Activated naive CD4-positive, alpha-beta T cell treated with Interleukin-2 at 50 U/mL for 16 hours (primary cell): Measurements from ENCODE around the gene RIC8B.

Source experiments
- DNase-seq: peaks from one replicate; pipeline ENCODE4 v3.0.0-alpha.2; 2020

Gene RIC8B, protein sequence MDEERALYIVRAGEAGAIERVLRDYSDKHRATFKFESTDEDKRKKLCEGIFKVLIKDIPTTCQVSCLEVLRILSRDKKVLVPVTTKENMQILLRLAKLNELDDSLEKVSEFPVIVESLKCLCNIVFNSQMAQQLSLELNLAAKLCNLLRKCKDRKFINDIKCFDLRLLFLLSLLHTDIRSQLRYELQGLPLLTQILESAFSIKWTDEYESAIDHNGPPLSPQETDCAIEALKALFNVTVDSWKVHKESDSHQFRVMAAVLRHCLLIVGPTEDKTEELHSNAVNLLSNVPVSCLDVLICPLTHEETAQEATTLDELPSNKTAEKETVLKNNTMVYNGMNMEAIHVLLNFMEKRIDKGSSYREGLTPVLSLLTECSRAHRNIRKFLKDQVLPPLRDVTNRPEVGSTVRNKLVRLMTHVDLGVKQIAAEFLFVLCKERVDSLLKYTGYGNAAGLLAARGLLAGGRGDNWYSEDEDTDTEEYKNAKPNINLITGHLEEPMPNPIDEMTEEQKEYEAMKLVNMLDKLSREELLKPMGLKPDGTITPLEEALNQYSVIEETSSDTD

DNA sequence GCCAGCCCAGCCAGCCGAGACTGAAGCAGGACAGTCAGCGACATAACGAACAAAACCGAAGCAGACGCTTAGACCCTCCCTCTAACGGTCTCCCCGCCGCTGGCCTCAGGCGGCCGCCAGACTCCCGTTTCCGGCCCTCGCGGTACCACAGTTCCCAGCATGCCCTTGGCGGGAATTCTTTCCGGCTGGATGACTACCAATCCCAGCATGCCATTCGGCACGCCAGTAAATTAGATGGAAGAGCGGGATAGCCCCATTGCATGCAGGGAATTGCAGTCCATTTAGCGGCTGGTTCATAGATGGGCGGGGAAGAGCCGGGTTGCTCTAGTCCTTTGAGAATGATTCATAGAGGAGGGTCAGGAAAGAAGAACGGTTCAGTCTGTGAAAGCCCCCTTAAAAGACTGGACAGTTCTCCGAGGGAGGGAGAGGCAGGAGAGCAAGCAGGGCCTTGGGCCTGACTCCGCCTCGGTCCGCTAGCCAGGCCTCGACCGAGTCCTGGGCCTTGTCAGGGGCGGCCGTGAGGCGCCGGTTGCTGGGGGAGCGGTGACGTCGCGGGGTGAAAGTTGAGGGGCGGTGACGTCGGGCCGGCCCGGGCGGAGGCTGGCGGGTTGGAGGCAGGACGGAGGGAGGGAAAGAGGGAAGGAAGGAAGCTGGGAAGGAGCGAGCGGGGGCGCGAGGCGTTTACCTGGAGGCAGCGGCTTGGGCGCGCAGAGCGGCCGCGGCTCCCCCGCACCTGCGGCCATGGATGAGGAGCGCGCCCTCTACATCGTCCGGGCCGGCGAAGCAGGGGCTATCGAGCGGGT, at the start of gene RIC8B:
Gene RIC8B, plus strand, starts transcription at position 678 of the 803 bp plus-strand sequence. Its CDS starts 64 bp downstream, at position 742.
- peak; percentile 82 for DNase-seq

DNA sequence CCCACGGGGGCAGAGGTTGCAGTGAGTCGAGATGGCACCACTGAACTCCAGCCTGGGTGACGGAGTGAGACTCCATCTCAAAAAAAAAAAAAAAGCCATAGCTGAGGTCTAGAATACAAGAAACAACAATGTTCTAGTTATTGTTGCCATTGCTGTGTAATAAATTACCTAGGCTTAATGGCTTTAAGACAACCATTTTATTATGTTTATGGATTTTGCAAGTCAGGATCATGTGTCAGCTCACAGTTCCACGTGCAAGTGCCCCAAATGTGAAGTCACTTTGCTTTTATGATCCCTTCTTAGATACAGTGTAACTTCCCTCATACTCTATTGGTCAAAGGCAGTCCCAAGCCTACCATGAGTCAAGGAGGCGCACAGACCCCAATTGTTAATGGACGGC, 49.5 kb upstream of the RIC8B start:
- DNase-seq: no peak

DNA sequence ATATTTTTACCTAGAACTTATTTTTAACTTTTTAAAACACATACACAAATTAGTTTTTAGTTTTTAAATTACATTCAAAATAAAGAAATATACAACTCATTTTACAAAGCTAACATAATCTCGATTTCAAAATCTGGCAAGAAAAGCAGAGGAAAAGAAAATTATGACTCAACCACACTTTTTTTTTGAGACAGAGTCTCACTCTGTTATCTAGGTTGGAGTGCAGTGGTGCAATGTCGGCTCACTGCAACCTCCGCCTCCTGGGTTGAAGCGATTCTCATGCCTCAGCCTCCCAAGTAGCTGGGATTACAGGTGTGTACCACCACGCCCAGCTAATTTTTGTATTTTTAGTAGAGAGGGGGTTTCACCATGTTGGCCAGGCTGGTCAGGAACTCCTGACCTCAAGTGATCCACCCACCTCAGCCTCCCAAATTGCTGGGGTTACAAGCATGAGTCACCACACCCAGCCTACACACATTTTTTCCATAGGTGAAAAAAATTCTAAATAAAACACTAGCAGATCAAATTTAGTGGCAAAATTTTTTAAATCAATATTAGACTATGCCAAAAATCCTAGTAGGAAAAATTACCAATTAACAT, 47.8 kb upstream of the RIC8B start:
- DNase-seq: peak; percentile 3

DNA sequence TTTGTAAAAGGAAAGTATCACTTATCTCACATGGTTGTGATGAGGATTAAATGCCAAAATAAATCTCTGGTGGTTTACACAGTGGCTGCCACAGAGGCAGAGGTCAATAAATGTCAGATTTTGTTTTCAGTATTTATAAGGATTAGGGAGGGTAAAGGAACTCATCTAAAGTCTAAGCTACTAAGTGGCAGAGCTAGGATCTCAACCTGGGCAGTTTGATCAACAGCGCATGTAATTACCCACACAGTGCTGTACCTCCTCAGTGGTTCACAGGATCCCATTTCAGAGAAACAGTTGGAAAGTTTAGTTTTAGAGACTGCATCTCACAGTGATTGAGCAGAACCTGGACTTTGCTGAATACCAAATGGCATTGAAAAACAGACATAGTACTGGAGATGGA, 44.9 kb upstream of the RIC8B start:
- DNase-seq: no peak

DNA sequence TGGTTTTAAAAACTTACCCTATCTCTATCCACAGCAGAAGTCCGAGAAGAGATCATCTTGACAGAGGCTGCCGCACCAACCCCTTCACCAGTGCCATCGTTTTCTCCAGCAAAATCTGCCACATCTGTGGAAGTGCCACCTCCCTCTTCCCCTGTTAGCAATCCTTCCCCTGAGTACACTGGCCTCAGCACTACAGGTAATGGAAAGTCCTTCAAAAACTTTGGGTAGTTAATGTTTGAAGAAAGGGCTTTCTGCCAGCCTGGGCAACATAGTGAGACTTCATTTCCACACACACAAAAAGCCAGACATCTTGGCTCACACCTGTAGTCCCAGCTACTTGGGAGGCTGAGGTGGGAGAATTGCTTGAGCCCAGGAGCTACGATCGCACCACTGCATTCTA, 41.6 kb upstream of the RIC8B start:
- DNase-seq: no peak

DNA sequence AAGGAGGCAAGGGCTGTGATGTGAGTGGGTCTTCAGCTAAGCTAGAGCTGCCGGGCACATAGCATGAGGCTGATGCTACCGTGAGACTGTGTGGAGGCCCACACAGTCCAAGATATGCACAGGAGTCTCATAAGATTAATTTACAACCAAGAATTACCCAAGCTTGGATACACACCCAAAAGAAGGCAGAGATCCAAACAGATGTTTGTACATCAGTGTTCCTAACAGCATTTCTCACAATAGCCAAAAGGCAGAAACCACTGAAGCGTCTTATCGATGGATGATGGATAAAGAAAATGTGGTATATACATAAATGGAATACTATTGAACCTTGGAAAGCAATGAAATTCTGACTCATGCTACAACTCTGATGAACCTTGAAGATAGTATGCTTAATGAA, 40.8 kb upstream of the RIC8B start:
- no peak for DNase-seq

DNA sequence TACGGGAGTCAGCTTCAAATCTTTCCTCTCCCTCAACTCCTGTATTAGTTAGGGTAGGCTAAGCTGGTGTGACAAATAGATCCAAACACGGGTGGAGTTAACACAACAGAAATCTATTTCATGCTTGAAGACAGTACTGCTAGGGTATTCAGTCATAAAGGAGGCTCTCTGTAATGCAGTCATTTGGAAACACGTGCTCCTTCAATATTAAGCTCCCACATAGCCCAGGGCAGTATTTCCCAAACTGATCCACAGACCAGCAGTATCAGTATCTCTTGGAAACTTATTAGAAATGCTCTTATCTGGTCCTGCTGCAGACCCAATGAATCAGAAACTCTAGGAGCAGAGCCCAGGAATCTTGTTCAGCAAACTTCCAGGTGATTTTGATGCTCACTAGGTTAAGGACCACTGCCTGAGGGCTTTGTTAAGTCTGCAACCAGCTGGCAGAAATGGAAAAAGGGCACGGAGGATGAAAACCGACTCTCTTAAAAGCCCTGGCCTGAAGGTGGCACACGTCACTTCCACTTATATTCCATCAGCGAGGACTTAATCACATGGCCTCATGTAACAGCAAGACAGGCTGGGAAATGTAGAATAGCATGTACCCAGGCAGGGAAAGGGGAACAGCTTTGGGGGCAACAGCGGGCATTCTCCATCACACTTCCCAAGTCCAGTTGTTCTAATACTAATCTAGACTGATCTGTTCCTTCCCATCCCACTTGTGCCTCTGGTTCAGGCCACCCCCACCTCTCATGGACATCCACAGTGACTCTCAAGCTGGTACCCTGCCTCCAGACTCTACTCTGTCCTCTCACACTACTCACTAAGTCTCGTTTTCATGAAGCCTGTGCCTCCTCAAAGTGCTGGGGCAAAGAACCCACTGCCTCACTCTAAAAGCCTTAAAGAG, 38.2 kb upstream of the RIC8B start:
- no peak for DNase-seq

DNA sequence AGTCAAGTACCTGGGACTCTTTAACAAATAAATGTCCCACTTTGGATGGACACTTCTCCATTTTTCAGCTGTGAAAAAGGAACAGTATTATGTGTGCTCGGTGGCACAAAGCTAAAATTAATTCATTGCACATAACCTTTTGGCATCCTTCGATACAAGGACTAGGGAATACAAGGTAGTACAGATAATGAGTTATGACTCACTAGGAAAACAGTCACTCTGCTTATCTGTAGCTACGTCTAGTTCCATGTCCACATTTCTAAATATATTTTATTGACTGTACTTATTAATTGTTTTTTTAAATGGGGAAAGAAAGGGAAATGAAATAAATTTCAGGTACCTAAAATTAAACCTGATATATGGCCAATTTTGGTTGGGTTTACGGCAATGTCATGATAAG, 35.2 kb upstream of the RIC8B start:
- DNase-seq: no peak

DNA sequence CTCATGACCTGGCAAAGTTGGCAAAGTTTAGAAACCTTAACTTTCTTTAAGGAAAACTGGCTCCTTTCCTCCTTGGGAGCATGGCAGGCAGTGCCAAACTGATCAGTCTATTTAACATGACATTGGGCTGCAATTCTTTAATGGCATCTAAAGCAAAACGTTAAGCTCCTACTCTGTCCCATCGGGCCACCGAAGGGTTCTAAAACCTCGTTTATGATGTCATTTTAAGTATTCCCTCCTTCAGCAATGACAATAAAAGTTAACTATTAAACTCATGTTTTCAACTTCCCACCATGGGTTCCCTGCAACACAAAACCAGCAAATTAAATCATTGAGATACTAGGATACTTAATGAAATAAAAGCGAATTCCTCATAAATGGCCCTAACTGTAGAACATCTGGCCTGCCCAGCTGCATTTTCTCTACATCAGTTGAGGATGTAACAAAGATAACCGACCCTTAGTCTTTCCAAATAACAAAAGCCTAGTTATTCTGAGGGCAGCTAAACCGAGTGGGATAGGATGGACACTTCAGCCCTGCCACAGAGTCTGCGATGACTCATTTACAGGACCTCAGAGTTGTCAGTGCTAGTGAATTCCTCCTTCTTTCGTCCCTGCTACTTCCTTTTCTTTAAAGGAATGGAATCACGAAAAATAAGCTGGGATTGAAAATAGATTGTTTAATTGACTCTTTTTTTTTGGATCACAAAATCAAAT, 34.5 kb upstream of the RIC8B start:
- DNase-seq: no peak

DNA sequence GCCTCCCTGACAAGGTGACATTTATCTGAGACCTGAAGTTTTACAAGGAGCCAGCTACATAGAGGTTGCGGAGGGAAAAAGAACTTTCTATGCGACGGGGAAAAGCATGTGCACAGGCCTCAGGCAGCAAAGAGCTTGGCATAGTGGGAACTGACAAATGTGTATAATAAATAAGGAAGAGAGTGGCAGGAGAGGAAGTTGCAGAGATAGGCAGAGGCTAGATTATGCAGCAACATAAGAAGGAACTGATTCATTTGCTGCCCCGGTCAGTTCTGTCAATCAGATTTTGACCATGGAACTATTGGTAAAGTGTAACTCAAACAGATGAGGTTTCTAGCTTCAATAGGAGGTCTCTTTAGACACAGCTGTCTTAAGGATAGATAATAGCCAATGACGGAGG, 33.7 kb upstream of the RIC8B start:
- DNase-seq: no peak

DNA sequence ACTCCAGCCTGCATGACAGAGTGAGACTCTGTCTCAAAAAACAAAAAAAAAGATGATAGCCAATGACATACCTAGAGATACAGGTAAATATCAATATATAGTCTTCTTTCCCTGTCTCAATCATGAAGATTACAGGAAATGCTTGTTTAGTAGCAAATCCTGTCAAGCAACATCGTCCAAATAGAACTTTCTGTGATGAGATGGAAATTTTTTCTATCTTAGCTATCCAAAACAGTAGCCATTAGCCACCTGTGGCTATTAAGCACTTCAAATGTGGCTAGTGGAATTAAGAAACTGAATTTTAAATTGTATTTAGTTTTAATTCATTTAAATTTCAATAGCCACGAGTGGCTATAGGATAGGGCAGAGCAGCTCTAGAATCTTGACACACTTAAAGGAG, 33.2 kb upstream of the RIC8B start:
- DNase-seq: no peak

DNA sequence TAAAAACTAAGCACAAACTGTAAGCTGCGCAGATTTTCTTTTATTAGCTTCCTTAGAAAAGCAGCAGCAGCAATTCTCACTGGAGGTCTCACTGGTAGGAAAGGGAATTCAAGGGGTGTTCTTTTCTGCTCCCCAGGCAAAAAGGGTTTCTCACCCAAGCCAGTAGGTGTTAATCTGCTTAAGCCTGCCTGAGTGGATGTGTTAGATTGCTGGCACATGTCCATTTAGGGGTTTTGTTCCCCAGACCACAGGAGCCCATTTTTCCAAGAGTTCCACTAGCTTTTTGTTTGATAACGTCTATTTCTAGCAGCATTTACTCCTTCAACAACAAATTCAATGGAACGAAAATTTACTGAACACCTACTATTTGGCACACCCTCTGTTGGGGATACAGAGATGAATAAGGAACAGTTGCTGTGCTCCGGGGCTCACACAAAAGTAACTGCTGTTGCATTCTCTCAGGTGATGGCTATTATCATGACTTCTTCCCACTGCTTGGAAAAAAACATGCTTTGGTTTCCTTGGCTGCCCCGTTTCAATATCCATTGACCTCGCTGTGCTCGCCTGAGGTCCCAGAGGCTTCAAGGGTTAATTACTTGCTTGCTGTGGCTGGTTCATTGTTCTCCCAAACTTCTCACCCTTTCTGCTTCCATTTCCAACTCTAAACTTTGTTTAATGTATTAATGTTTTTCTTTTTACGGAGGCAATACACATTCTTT, 31.1 kb upstream of the RIC8B start:
- no peak for DNase-seq

DNA sequence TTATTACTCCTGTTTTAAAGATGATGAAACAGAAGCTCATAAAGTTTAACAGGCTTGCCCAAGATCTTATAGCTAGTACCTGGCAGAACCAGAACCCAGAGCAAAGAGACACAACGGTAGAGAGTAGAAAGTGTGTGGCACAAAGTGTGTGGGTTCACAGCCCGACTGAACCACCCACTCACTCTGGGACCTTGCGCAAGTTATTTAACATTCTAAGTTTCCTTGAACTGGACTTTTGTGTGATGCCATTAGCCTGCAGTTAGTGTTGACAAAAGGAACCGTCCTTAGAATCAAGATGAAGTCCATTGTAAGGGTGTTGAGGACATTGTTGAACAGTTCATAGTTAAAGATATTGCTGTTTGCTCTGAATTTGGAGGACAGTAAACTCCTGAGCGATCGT, 29.9 kb upstream of the RIC8B start:
- DNase-seq: no peak

DNA sequence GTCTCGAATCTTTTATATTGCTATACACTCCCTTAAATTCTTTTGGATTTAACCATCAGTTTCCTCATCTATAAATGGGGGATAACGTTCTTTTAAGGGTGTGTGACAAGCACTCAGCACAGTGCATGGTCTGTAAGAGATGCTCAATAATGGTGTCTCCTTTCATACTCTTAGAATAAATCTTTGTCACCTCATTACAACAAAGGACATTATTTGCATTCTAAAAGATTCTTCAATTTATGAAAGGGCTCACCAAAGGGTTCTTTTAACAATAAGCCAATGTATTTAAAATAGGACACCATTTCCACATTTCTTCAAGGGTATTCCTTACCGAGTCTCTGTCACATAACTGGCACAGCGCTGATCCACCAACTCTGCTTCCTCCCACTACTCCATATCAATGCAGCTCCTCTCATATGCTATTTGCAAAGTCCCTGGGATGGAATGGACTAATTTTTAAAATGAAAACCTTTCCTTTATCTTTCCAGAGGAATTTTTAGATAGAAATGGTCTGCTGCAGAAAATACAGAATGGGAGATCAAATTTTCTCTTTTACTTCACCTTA, 29.2 kb upstream of the RIC8B start:
- no peak for DNase-seq

DNA sequence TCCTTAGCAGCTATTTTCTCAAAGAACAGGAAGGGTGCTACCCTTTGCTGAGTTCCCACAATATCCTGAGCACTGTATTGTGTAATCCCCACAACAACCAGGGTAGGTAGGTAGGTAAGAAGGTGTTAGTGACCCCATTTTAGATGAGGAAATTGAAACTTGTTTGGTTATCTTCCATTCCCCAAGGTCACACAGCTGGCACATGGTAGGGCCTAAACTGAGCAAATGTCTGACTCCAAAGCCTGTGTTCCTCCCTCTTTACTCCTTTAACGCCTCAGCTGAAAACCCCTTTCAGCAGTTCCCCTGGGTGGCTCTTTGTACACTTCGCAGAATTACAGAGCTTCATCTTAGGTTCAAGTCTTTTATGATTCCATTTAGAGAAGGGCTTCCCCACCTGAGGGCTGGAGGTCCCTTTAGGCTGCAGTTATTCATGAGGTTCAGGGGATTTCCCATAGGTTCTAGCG, 26.5 kb upstream of the RIC8B start:
- DNase-seq: no peak

DNA sequence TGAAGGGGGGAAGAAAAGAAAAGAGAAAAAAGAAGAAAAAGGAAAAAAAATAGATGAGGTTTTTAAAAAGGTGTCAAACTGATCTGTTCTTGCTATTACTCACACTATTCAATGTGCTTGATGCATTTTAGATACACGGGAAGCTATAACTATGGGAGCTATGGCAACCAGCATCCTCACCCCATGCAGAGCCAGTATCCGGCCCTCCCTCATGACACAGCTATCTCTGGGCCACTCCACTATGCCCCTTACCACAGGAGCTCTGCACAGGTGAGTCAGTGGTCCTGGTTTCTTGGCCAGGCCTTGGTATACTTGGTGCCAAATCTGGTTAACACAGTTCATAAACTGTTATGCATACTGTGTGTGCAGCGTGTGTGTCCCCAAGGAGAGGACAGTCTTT, 24.0 kb upstream of the RIC8B start:
- DNase-seq: no peak

DNA sequence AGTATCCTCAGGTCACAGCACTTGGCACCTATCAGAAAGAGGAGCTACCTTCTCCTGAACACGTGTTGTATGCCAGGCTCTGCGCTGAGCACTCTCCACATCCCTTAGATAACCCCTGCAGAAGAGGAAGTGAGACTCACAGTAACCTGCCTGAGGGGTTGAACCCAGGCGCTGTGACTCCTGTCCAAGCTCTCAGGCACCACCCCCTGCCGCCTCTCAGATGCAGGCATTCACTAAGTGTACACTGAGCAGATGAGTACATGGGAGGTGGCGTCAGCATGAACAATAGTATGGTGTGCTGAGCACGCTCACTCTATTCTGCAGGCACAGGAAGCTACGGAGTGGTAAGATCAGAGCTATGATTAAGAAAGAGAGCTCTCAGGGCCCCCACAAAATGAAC, 21.0 kb upstream of the RIC8B start:
- DNase-seq: peak; percentile 52

DNA sequence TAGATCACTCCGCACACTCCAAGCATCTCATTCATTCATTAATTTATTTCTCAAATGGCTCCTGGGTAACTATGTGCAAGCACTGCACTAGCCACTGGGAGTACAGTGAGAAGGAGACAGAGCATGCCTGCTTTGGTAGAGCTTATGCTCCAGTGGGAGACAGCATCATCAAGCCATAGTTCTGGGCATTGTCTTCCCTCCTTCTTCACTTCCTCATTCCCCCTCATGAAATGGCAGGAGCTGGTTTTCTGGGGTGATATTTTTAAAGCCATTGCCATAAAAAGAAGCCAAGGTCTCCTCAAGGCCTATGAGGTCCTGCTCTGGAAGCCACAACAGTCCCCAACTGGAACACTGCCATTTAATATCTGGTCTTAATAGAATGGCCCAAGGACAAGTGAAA, 20.2 kb upstream of the RIC8B start:
- no peak for DNase-seq

DNA sequence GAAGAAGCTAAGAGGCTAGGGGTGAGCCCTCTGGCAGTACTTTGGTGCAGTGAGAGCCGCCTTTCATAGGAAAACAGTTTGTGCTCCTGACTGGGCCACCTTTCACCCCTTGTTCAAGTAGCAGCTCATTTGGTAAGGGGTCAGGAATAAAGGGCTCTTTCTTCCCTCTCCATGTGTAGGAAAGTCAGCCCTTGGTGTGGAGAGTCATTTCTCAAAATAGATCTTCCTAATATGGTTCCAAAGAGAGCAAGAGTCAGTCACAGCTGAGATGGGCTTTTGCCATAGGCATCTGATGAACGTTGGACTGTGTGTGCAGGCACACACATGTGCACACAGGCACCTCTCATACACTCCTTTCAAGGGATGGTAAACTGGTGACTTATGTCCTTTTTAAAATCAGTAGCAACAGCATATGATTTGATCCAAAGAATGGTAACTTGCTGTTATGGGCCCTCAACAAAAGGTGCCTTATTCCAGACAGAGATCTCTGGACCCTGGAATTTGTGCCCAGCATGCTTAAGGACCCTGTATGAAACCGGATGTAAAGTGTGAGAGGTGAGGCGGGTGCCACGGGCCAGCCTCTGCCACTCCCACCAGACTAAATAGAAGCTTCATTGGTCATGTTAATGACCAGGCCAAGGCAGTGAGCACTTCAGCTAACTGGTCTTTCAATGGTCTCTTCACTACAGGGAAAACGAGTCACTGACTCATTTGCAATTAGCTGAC, 16.7 kb upstream of the RIC8B start:
- no peak for DNase-seq
